PC-9 (cell line): ENCODE measurements around the gene TCF20. TPM values are rescaled to one million over a fixed set of nuclear protein-coding genes. Genes with fewer than 3 reads are reported as not detected.
A peak's percentile ranks its signal among the peaks of the same experiment; 100 is the strongest.

Experiments
- BruUV-seq: library from RNA; stranded (reverse); fragments of 400-500 nt; replicated peaks from 2 replicates; lab custom pipeline; 2021; lab: Mats Ljungman, UMichigan
- CTCF ChIA-PET: fragments of 300-600 bp; sonication (Branson Sonifier 250); formaldehyde crosslinking; loops from one replicate; lab custom pipeline; 2022; ENCODE audit warnings: antibody characterized with exemption; lab: Charles Lee
- POLR2A ChIA-PET: fragments of 300-600 bp; sonication (Branson Sonifier 250); formaldehyde crosslinking; loops from one replicate; lab custom pipeline; 2022; ENCODE audit warnings: antibody characterized with exemption; ENCODE audit not compliant: unreplicated experiment; lab: Charles Lee
- DNase-seq, 2 experiments: peaks; one replicate each; pipeline versions ENCODE4 v3.0.0 to v3.0.0-alpha.2; 2015 to 2022; ENCODE audit warnings: mixed read lengths in 1 of 2
- H2AFZ ChIP-seq: fragments of 200-600 bp; sonication (generic); 2 replicates; pipeline ENCODE4 v1.8.1; 2017; ENCODE audit warnings: antibody characterized with exemption
- H3F3A ChIP-seq: fragments of 200-600 bp; sonication (generic); 2 replicates; pipeline ENCODE4 v1.8.1; 2017; ENCODE audit warnings: antibody characterized with exemption, mild to moderate bottlenecking, low read depth; ENCODE audit not compliant: insufficient read depth
- H3K27ac ChIP-seq: fragments of 200-600 bp; sonication (generic); 2 replicates; pipeline ENCODE4 v1.6.1; 2016; ENCODE audit warnings: mixed run types
- H3K27me3 ChIP-seq: fragments of 200-600 bp; sonication (generic); 2 replicates; pipeline ENCODE4 v1.6.1; 2016; ENCODE audit warnings: low read depth, mixed run types; ENCODE audit not compliant: insufficient read depth
- H3K36me3 ChIP-seq: fragments of 200-600 bp; sonication (generic); 2 replicates; pipeline ENCODE4 v1.6.1; 2016; ENCODE audit warnings: low read depth, mixed run types
- H3K4me1 ChIP-seq: fragments of 200-600 bp; sonication (generic); replicated peaks from 2 replicates; pipeline ENCODE4 v1.6.1; 2016; ENCODE audit warnings: mixed run types; ENCODE audit not compliant: insufficient read depth
- H3K4me2 ChIP-seq: fragments of 200-600 bp; sonication (generic); 2 replicates; pipeline ENCODE4 v1.6.1; 2017; ENCODE audit warnings: mixed run types
- H3K4me3 ChIP-seq: fragments of 200-600 bp; sonication (generic); 2 replicates; pipeline ENCODE4 v1.6.1; 2016; ENCODE audit warnings: mixed run types
- H3K79me2 ChIP-seq: fragments of 200-600 bp; sonication (generic); 2 replicates; pipeline ENCODE4 v1.6.1; 2017; ENCODE audit warnings: low read depth, mixed run types
- H3K9me2 ChIP-seq: fragments of 200-600 bp; sonication (generic); 2 replicates; pipeline ENCODE4 v1.8.1; 2017; ENCODE audit warnings: mild to moderate bottlenecking; ENCODE audit not compliant: insufficient read depth
- H3K9me3 ChIP-seq: fragments of 200-600 bp; sonication (generic); 2 replicates; pipeline ENCODE4 v1.8.1; 2016; ENCODE audit warnings: low read depth; ENCODE audit not compliant: insufficient read depth
- H4K20me1 ChIP-seq: fragments of 200-600 bp; sonication (generic); 2 replicates; pipeline ENCODE4 v1.8.1; 2017; ENCODE audit not compliant: insufficient read depth
- CTCF ChIP-seq: fragments of 200-600 bp; sonication (generic); conservative IDR thresholded peaks from 2 replicates; pipeline ENCODE4 v1.6.1; 2017; ENCODE audit warnings: mixed run types, antibody characterized with exemption, mild to moderate bottlenecking, moderate library complexity
- EZH2 ChIP-seq: fragments of 200-600 bp; sonication (generic); IDR thresholded peaks from 2 replicates; pipeline ENCODE4 v1.8.0; 2017; ENCODE audit warnings: antibody characterized with exemption, low read depth
- intact Hi-C: fragments of 100-400 bp; cut with micrococcal nuclease; formaldehyde crosslinking; loops from one replicate; pipeline ENCODE4 v1.10.0; 2022; ENCODE audit not compliant: unreplicated experiment
- total RNA-seq: library from RNA; stranded (reverse); gene quantifications from 2 replicates; pipeline ENCODE4 v1.2.3, GENCODE V29; 2021

Gene TCF20
- total RNA-seq, 1 experiment from 2014 or later = 79.1 TPM

GRCh38 chr22:42314709-42315391 lies 44.4 kb upstream of the TCF20 start:
- H3K27ac ChIP-seq = peak overlapping the region; percentile 41
- no peaks in the 10 kb centered on the region for H3K79me2 ChIP-seq
- no peaks in the 10 kb centered on the region for H3K9me3 ChIP-seq
- POLR2A ChIA-PET = no interaction called here
- H3K27me3 ChIP-seq = no peaks in the 10 kb centered on the region
- no peaks in the 10 kb centered on the region for H3K9me2 ChIP-seq
- peaks cover 21% of the 10 kb centered on the region for H3F3A ChIP-seq
- H3K4me1 ChIP-seq = peaks cover 37% of the 10 kb centered on the region
- H3K36me3 ChIP-seq = no peaks in the 10 kb centered on the region
- peaks cover 6% of the 10 kb centered on the region for H4K20me1 ChIP-seq
- no peak overlapping the region for H2AFZ ChIP-seq
- no peak for DNase-seq
- CTCF ChIA-PET = interaction anchor here (0.5 to 0.6 kb wide), 2 partner anchors 15 to 129 kb away, joined by 4 read pairs; no protein-coding TSS in a partner anchor
- peak overlapping the region; percentile 42 for H3K4me2 ChIP-seq
- no TSS peak for BruUV-seq
- no peak for TF ChIP-seq CTCF
- no peak for TF ChIP-seq EZH2
- intact Hi-C loops = loop anchor here (1.0 to 10.0 kb wide), 3 partner anchors 120 to 223 kb away; partner anchors contain the start of genes NDUFA6 and NFAM1
- no peak overlapping the region for H3K4me3 ChIP-seq

GRCh38 chr22:42313804-42314581 lies 43.5 kb upstream of the TCF20 start:
- Histone ChIP-seq H3K4me1 (peaks cover 37% of the 10 kb centered on the region), H3K79me2 (no peaks in the 10 kb centered on the region), H3K27ac (peak overlapping the region; percentile 41), H3K27me3 (no peaks in the 10 kb centered on the region), H3F3A (peaks cover 21% of the 10 kb centered on the region), H3K4me3 (no peak overlapping the region), H3K9me3 (no peaks in the 10 kb centered on the region), H3K4me2 (peak overlapping the region; percentile 42), H3K36me3 (no peaks in the 10 kb centered on the region), H3K9me2 (no peaks in the 10 kb centered on the region), H4K20me1 (peaks cover 6% of the 10 kb centered on the region), H2AFZ (no peak overlapping the region)
- POLR2A ChIA-PET = interaction anchor here (0.6 to 0.7 kb wide), 2 partner anchors 24 to 681 kb away, joined by 3 read pairs; no protein-coding TSS in a partner anchor
- CTCF ChIA-PET = interaction anchor here (0.5 to 0.7 kb wide), 4 partner anchors 41 to 757 kb away, joined by 4 to 12 read pairs (median 7); no protein-coding TSS in a partner anchor
- intact Hi-C loops = loop anchor here (1.0 to 10.0 kb wide), 4 partner anchors 45 to 222 kb away; partner anchors contain the start of genes NDUFA6 and NFAM1
- TF ChIP-seq CTCF = peak; percentile 87
- no peak for TF ChIP-seq EZH2
- BruUV-seq = no TSS peak
- peak; percentile 85 to 96 for DNase-seq

GRCh38 chr22:42313204-42313603 lies 42.8 kb upstream of the TCF20 start:
- peak overlapping the region; percentile 42 for H3K4me2 ChIP-seq
- H3F3A ChIP-seq = peaks cover 21% of the 10 kb centered on the region
- BruUV-seq = no TSS peak
- no peaks in the 10 kb centered on the region for H3K27me3 ChIP-seq
- H4K20me1 ChIP-seq = peaks cover 6% of the 10 kb centered on the region
- POLR2A ChIA-PET = interaction anchor here (0.6 to 0.7 kb wide), 2 partner anchors 24 to 682 kb away, joined by 3 read pairs; no protein-coding TSS in a partner anchor
- no peaks in the 10 kb centered on the region for H3K79me2 ChIP-seq
- H3K4me1 ChIP-seq = peaks cover 37% of the 10 kb centered on the region
- H3K4me3 ChIP-seq = no peak overlapping the region
- no peaks in the 10 kb centered on the region for H3K9me2 ChIP-seq
- CTCF ChIA-PET = interaction anchor here (0.6 to 0.7 kb wide), 2 partner anchors 40 to 756 kb away, joined by 4 to 12 read pairs; no protein-coding TSS in a partner anchor
- peak overlapping the region; percentile 41 for H3K27ac ChIP-seq
- H3K36me3 ChIP-seq = no peaks in the 10 kb centered on the region
- no peak for TF ChIP-seq CTCF
- TF ChIP-seq EZH2 = no peak
- no peak overlapping the region for H2AFZ ChIP-seq
- DNase-seq = no peak
- H3K9me3 ChIP-seq = no peaks in the 10 kb centered on the region
- intact Hi-C loops = loop anchor here (1.0 to 10.0 kb wide), 3 partner anchors 44 to 221 kb away; partner anchors contain the start of genes NDUFA6 and NFAM1
